HepG2 (cell line): ENCODE results near the gene PHKG1. TPM values are rescaled to one million over a fixed set of nuclear protein-coding genes. Genes with fewer than 3 reads are reported as not detected.

Source experiments
- CHD4 ChIP-seq: fragments of 200-600 bp; sonication (generic); IDR thresholded peaks from 2 replicates; pipeline ENCODE4 v1.7.0; 2017; ENCODE audit warnings: mild to moderate bottlenecking, low read length, borderline replicate concordance
- FOXM1 ChIP-seq: sonication (generic); formaldehyde crosslinking; IDR thresholded peaks from 2 replicates; pipeline ENCODE4 v1.5.0; 2020; ENCODE audit warnings: missing genetic modification reagents
- FOXP1 ChIP-seq, 2 experiments: fragments of 450-650 bp in 1 of 2; IDR thresholded peaks; 2 replicates each; pipeline ENCODE4 v1.6.1; 2017 to 2018; ENCODE audit warnings: antibody characterized with exemption in 1 of 2
- GFI1 ChIP-seq: sonication (generic); formaldehyde crosslinking; IDR thresholded peaks from 2 replicates; pipeline ENCODE4 v1.5.0; 2020; ENCODE audit warnings: missing genetic modification reagents, mild to moderate bottlenecking, borderline replicate concordance
- HOXD1 ChIP-seq: sonication (generic); formaldehyde crosslinking; IDR thresholded peaks from 2 replicates; pipeline ENCODE4 v1.5.0; 2020; ENCODE audit warnings: missing genetic modification reagents
- NKX3-1 ChIP-seq: sonication (generic); formaldehyde crosslinking; IDR thresholded peaks from 2 replicates; pipeline ENCODE4 v1.5.0; 2020; ENCODE audit warnings: missing genetic modification reagents
- RBM22 ChIP-seq: fragments of 200-400 bp; formaldehyde crosslinking; optimal IDR thresholded peaks from 2 replicates; pipeline ENCODE3; 2017; ENCODE audit warnings: mild to moderate bottlenecking, low read length, moderate library complexity
- TBL1XR1 ChIP-seq: fragments of 150-350 bp; IDR thresholded peaks from 2 replicates; pipeline ENCODE4 v1.6.1; 2014; ENCODE audit warnings: borderline replicate concordance, low read length; ENCODE audit not compliant: partially characterized antibody
- ZNF451 ChIP-seq: sonication (generic); formaldehyde crosslinking; IDR thresholded peaks from 2 replicates; pipeline ENCODE4 v1.5.0; 2020; ENCODE audit warnings: mild to moderate bottlenecking, missing genetic modification reagents
- ZNF510 ChIP-seq: sonication (generic); formaldehyde crosslinking; IDR thresholded peaks from 2 replicates; pipeline ENCODE4 v1.4.0; 2020; ENCODE audit warnings: low read depth, mild to moderate bottlenecking, missing genetic modification reagents
- ZNF547 ChIP-seq: sonication (generic); formaldehyde crosslinking; IDR thresholded peaks from 2 replicates; pipeline ENCODE4 v1.5.1; 2020; ENCODE audit warnings: mild to moderate bottlenecking, missing genetic modification reagents
- ZNF841 ChIP-seq: sonication (generic); formaldehyde crosslinking; IDR thresholded peaks from 2 replicates; pipeline ENCODE4 v1.8.1; 2023; ENCODE audit warnings: missing genetic modification reagents, borderline replicate concordance
- polyA plus RNA-seq, 8 experiments: library from polyadenylated mRNA; depleted of rRNA in 3 of 8; stranded (reverse) in 7 of 8; unstranded in 1 of 8; fragments of >200 nt; fragmentation: Illumina TruSeq in 4 of 8; extraction: Trizol in 4 of 8; gene quantifications; 2 replicates each; pipeline versions ENCODE4 v1.2.1 to v1.2.3, GENCODE V29; 2011 to 2016; ENCODE audit warnings: low read depth in 4 of 8, missing spikeins in 1 of 8, mixed read lengths in 1 of 8; ENCODE audit not compliant: insufficient read depth in 1 of 8
- total RNA-seq, 5 experiments: library from RNA; depleted of rRNA; stranded (reverse); fragments of >200 nt; fragmentation: Illumina TruSeq; extraction: Trizol; gene quantifications; 2 replicates each; pipeline ENCODE4 v1.2.3, GENCODE V29; 2016; ENCODE audit warnings: low read depth in 1 of 5
- TF ChIP-seq, protein P1 (sequence below): sonication (generic); formaldehyde crosslinking; conservative IDR thresholded peaks from 2 replicates; pipeline ENCODE4 v1.8.0; 2022; ENCODE audit warnings: mild to moderate bottlenecking, moderate library complexity, missing genetic modification reagents
- TF ChIP-seq, protein P2 (sequence below): fragments of 450-650 bp; IDR thresholded peaks from 2 replicates; pipeline ENCODE4 v1.6.1; 2017
- TF ChIP-seq, protein P3 (sequence below): sonication (generic); formaldehyde crosslinking; IDR thresholded peaks from 2 replicates; pipeline ENCODE4 v1.5.0; 2020; ENCODE audit warnings: missing genetic modification reagents
- TF ChIP-seq, protein P4 (sequence below): sonication (generic); formaldehyde crosslinking; IDR thresholded peaks from 2 replicates; pipeline ENCODE4 v1.4.0; 2020; ENCODE audit warnings: low read depth, mild to moderate bottlenecking, missing genetic modification reagents

The PHKG1 gene
- total and polyA plus RNA-seq, 2 of the 13 experiments (the other 11 are each of a cell fraction or from before 2014, with no cell fraction given): 0.44 to 0.71 TPM

DNA sequence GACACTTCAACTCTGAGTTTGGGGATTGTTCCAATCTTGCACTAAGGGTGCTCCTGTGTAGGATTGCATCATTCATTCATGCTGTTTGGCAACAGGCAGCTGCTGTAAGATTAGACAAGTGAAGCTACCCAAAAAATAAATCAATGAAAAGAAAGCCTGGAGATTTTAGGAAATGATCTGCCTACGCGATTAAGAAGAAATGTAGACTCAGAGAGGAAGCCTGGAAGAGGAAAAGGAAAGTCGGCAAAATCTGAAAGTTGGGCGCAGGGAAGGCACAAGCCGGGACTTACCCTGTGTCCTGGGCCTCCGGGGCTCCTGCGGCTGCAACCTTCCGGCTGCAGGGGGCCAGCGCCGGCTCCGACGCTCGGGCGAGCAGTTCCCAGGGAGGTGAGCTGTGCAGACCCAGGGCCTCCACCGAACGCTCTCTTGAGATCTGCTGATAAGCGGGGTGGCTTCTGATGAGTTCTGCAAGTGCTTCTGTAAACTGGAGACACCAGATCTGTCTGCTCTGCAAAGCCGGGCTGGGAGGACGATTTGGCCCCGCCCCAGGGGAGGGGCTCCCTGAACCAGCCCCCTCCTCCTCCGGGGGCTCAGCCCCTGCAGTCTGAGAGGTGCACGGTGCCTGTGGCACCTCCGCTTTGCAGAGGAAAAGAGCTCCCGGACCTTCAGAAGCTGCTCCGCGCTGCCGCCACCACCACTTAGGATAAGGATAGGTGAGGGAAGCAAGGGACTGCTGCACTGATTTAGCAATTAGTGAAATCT is 58.9 kb downstream of the PHKG1 start (continued):
- TF ChIP-seq TBL1XR1 (peak; percentile 10), GFI1 (CRISPR knock-in tag) (peak; percentile 87), CHD4 (no peak), ZNF510 (CRISPR knock-in tag) (no peak), ZNF451 (no peak), HOXD1 (CRISPR knock-in tag) (no peak), ZNF547 (CRISPR knock-in tag) (no peak), RBM22 (no peak), FOXP1 (IDR thresholded peaks at IDR 0.05) (no peak), FOXP1 (CRISPR knock-in tag; IDR thresholded peaks at IDR 0.05) (0 out of 2 replicates have a peak, but pooled peaks have one; percentile 37), NKX3-1 (CRISPR knock-in tag) (no peak), ZNF841 (CRISPR knock-in tag) (no peak; the same call in 1 of the 2 replicates), FOXM1 (CRISPR knock-in tag) (no peak)
- TF ChIP-seq, protein P1, sequence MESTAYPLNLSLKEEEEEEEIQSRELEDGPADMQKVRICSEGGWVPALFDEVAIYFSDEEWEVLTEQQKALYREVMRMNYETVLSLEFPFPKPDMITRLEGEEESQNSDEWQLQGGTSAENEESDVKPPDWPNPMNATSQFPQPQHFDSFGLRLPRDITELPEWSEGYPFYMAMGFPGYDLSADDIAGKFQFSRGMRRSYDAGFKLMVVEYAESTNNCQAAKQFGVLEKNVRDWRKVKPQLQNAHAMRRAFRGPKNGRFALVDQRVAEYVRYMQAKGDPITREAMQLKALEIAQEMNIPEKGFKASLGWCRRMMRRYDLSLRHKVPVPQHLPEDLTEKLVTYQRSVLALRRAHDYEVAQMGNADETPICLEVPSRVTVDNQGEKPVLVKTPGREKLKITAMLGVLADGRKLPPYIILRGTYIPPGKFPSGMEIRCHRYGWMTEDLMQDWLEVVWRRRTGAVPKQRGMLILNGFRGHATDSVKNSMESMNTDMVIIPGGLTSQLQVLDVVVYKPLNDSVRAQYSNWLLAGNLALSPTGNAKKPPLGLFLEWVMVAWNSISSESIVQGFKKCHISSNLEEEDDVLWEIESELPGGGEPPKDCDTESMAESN (CRISPR knock-in tag): peak; percentile 37; the same call in 1 of the 2 replicates
- TF ChIP-seq, protein P2, sequence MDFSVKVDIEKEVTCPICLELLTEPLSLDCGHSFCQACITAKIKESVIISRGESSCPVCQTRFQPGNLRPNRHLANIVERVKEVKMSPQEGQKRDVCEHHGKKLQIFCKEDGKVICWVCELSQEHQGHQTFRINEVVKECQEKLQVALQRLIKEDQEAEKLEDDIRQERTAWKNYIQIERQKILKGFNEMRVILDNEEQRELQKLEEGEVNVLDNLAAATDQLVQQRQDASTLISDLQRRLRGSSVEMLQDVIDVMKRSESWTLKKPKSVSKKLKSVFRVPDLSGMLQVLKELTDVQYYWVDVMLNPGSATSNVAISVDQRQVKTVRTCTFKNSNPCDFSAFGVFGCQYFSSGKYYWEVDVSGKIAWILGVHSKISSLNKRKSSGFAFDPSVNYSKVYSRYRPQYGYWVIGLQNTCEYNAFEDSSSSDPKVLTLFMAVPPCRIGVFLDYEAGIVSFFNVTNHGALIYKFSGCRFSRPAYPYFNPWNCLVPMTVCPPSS: no peak
- TF ChIP-seq, protein P3, sequence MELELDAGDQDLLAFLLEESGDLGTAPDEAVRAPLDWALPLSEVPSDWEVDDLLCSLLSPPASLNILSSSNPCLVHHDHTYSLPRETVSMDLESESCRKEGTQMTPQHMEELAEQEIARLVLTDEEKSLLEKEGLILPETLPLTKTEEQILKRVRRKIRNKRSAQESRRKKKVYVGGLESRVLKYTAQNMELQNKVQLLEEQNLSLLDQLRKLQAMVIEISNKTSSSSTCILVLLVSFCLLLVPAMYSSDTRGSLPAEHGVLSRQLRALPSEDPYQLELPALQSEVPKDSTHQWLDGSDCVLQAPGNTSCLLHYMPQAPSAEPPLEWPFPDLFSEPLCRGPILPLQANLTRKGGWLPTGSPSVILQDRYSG (CRISPR knock-in tag): no peak
- TF ChIP-seq, protein P4, sequence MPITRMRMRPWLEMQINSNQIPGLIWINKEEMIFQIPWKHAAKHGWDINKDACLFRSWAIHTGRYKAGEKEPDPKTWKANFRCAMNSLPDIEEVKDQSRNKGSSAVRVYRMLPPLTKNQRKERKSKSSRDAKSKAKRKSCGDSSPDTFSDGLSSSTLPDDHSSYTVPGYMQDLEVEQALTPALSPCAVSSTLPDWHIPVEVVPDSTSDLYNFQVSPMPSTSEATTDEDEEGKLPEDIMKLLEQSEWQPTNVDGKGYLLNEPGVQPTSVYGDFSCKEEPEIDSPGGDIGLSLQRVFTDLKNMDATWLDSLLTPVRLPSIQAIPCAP (CRISPR knock-in tag): no peak
